GM18526 (cell line): Measurements from ENCODE around the gene KLF8.

Experiments
- POLR2A ChIP-seq: IDR thresholded peaks from 3 replicates; pipeline ENCODE4 v1.6.1; 2011; ENCODE audit not compliant: insufficient read length; ENCODE audit errors: extremely low read depth

Gene KLF8

DNA sequence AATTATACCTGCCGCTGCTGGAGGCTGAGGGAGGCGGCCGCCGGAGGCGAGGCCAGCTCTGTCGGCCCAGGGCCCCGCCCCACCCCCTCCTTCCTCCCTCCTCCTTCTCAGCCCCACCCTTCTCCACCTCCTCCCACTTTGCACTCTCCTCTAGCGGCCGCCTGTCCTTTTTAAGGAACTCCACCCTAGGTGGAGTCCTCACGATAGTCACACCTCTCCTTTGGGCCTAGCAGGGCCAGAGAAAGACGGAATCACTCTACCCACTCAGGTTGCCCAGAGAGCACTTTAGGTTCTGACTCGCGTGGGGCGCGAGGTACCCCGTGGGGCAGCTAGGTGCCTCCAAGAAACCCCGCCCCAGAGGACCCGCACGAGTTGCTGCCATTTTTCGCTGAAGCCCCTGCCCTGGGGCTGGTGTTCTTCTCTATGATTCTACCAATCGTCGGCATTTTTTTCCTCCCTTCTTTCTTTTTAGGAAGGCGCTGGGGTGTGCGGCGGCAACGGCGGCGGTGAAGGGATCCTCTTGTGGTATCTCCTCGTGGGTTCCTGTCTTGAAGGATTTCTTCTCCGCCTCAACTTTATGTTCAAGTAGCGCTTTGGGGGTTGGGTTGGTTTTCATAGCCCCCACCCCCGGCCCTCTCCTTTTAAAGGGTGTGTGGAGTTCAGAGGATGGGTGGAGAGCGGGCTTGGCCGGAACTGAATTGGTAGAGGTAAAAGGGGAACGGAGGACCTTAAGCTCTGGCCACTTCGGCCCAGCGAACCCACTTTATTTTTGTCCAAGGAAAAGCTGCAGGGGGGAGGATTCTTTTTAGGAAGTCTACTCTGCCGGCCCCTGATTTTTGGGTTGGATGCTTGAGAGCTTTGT is at the start of gene KLF8:
TSS of gene KLF8 (plus strand) at position 136 of the 862 bp plus-strand sequence. CDS start 979 bp downstream, outside the sequence.
- TF ChIP-seq POLR2A = no peak

DNA sequence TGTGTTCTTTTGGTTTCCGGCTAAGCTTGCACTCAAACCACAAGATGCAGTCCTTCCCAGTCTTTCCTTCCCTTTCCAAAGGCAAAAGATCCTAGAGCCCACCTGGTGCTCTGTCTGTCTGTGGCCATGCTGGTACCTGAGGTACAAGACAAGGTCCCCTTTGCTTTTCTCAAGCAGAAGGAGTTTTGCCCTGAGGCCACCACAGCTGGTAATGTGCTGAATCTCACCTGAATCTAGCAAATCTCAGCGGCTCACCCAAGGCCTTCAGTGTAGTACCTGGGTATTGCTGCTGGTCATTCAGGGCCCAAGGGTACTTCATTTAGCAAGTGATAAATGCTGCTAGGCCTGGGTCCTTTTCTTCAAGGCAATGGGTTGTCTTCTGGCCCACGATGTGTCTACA is 20.5 kb upstream of the KLF8 start:
- no peak for TF ChIP-seq POLR2A

DNA sequence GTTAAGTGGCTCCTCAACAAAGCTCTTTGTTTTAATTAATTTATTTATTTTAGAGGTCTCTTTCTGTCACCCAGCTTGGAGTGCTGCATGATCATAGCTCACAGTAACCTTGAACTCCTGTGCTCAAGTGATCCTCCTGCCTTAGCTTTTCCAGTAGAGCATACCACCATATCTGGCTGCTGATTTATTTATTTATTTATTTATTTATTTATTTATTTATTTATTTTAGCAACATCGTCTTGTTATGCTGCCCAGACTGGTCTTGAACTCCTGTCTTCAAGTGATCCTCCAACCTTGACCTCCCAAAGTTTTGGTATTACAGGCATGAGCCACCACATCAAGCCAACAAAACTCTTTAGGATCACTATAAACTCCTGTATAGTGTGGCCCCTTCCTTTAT is 15.8 kb upstream of the KLF8 start:
- TF ChIP-seq POLR2A = no peak

- TF ChIP-seq POLR2A = no peak
These were observed 12.5 kb upstream of the KLF8 start for GRCh38 chrX:56219700-56220099.

DNA sequence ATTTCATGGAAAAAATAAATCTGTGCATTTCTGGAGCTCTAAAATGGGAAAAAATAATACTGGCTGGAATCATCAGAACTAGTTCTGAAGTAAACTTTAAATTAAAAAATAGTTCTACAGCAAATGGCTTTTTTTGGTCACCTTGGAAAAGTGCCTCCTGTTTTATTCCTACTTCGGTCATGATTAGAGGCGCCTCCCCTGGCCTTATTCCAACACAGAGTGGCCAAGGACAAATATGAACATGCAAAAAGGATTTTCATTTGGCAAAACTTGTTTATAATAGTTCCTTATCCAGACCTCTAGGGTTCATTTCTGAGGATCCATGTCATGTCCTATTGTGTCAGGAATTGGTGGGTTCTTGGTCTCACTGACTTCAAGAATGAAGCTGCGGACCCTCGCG is 11.1 kb upstream of the KLF8 start:
- TF ChIP-seq POLR2A = no peak

DNA sequence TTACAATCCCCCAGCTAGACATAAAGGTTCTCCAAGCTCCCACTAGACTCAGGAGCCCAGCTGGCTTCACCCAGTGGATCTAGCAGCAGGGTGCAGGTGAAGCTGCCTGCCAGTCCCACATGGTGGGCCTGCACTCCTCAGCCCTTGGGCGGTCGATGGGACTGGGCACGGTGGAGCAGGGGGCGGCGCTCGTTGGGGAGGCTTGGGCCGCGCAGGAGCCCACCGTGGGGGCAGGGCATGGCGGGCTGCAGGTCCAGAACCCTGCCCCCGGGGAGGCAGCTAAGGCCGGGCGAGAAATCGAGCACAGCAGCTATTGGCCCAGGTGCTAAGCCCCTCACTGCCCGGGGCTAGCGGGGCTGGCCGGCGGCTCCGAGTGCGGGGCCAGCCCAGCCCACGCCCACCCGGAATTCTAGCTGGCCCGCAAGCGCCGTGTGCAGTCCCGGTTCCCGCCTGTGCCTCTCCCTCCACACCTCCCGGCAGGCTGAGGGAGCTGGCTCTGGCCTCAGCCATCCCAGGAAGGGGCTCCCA is 9.6 kb upstream of the KLF8 start:
- TF ChIP-seq POLR2A = no peak

DNA sequence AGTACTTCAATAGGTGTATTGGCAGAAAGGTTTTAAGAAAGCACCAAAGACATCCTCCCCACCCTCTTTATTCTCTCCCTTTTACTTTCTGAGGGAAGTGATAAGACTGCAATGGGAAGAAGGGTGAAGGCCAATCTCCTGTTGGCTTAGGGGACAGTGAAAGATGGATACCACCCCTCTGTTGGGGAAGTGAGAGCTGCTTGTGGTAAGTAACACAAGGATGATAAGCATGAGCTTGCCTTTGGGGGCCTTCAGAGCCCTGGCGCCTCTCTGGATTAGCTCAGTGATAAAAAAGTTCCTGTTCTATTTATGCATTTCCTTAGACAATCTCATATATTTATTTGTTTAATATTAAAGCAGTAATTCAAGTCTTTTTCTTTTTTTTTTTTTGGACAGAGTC is 5.2 kb upstream of the KLF8 start:
- no peak for TF ChIP-seq POLR2A

DNA sequence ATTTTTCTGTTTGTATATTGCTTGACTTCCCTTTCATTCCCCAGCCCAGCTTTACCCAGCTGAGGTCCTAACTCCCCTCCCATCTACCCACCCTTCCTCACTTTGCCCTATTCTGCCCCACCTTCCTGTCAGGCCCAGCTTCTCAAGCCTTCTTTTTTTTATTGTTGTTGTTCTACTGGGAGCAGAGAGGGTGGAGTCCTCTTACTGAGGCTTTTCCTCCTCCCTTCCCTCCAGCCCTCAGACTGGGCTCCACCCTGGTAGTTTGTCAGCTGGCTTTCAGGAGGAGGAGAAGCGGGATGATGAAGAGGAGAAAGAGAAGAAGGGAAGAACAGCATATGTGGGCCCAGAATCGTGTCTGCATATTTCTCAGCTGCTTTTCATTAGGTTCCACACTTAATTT is 3.2 kb upstream of the KLF8 start:
- TF ChIP-seq POLR2A = no peak

DNA sequence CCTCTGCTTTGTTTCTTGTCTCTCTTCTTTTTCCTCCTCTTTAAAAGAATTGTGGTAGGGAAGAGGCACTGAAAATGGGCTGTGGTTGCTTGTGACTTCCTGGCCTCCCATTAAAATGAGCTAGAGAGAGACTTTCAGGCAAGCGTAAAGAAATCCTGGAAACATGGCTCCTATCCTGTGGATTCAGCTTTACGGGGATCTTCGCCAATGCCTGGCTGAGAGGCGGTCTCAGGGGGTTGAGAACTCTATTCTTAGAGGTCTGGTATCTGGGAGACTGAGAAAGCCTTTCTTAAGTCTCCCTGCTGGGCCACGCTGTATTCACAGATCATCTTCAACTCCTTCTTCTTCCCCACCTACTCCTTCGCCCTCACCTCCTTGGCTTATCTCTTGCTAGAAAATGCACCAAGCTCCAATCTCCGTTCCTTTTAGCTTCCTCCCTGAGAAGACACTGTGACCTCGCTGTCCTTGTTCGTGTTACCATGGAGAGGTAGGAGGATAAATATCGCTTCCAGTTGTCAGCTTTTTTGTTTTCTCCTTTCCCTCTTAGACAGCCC is 542 bp upstream of the KLF8 start:
- no peak for TF ChIP-seq POLR2A

GRCh38 chrX:56233100-56233499 is 944 bp downstream of the KLF8 start:
- TF ChIP-seq POLR2A = no peak

DNA sequence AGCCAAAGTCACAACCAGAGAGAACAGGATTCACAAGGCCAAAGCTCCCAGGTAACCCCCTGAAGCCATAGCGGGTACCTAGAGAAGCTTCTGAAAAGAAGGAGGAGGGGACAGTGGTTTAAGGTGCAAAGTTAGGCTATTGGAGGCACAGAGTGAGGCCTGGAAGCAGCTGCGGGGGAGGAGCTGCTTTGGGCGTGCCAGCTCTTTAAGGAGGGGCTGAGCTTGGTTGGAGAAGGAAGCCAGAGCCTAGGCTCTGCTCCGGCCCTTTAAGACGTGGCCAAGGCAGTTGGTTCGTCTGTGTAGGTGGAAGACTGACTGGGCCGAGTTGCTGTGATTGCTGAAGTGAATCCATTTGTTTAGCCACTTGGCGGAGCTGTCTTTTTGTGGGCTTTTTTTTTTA is 1.5 kb downstream of the KLF8 start:
- TF ChIP-seq POLR2A = peak; percentile 27

DNA sequence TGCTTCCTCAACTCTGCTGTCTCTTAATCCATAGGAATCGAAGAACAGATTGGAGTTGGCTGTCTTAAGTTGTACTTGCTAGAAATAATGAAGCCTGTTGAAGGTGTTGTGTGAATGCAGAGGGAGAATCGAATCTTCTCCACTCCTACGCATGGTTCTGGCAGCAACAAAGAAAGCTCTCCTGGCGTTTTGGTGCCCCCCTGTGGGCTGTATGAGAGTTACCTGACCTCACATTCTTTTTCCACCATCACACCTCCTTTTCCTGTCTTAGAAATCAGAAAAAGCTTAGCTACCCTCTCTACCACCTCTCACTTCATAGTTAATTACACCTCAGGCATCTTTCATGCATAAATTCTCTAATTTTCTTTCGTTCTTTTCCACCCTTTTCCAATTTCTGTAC is 16.3 kb downstream of the KLF8 start:
- TF ChIP-seq POLR2A = no peak

- TF ChIP-seq POLR2A = no peak
These were observed 21.9 kb downstream of the KLF8 start for GRCh38 chrX:56253832-56254703.

DNA sequence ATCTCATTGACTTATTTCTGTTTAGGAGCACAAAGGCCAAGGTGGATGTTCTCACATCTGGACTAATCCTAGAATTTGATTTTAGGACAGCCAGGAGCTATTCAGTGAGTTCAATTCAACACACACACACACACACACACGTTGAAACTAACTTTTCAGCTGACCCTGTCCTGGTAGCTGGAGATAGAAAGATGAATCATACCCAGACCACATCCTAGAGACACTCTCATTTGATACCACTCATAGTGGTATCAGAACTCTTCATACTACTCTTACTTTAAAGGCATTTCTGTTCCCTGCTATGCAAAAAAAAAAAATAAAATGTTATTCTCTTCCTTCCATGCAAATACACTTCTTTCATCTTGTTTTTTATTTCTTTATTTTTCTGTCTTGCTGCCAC is 36.7 kb downstream of the KLF8 start:
- no peak for TF ChIP-seq POLR2A

DNA sequence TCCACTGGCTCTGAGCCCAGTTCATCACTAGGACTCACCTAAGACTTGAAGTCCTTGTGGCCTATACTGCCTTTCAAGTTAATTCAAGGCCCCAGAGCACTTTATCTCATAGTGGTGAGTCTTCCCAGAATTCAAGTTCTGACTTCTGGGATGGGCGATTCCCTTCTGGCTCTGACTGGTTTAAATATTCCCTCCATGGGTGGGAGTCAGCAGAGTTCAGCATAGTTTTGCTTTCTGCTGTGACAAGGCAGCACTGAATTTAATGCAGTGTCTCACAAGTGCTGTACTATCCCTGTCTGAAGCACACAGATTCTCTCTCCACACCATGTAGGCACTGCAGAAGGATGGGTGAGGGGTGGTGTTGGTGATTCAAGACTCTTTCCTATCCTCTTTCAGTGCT is 46.5 kb downstream of the KLF8 start:
- no peak for TF ChIP-seq POLR2A

DNA sequence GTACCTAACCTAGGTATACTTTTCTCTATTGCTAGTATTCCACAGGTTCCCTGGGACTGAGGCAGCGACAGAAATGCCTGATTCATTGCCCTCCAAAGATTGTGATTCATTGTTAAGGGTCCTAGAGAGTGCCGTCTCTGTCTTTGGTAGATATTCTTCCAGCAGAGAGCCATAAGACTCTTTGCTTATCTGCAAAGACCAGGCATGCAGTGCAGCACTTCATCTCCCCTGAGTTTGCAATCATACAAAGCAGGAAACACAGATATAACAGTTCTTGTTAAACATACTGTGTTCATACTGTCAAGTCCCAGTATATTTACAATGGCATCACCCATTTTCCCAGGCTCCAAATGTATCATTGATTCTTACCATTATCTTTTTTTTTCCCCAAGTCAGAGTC is 47.7 kb downstream of the KLF8 start:
- no peak for TF ChIP-seq POLR2A
